CD4-positive, CD25-positive, alpha-beta regulatory T cell (primary cell): ENCODE results near the gene DGKG. TPM values are rescaled to one million over a fixed set of nuclear protein-coding genes. Genes with fewer than 3 reads are reported as not detected.

Source experiments
- ATAC-seq, 2 donors: fragments of 150-1000 bp; cut with Tn5 transposase; one replicate each; pipeline ENCODE4 v1.10.0; 2021; ENCODE audit warnings: low read depth in 2 of 2, moderate number of reproducible peaks in 2 of 2, moderate library complexity in 1 of 2
- DNase-seq, 3 donors: peaks; one replicate each; pipeline versions ENCODE4 v3.0.0 to v3.0.0-alpha.2; 2012 to 2022; ENCODE audit warnings: mixed read lengths in 1 of 3
- H3K27ac ChIP-seq: one replicate; pipeline ENCODE4 v1.7.0; 2013; ENCODE audit warnings: mild to moderate bottlenecking, low read length; ENCODE audit not compliant: insufficient read depth, poor library complexity, severe bottlenecking
- H3K27me3 ChIP-seq: one replicate; pipeline ENCODE4 v1.7.0; 2013; ENCODE audit warnings: low read length; ENCODE audit not compliant: control insufficient read depth, insufficient read depth
- H3K36me3 ChIP-seq: one replicate; pipeline ENCODE4 v1.7.0; 2013; ENCODE audit warnings: mild to moderate bottlenecking, low read length, moderate library complexity; ENCODE audit not compliant: control insufficient read depth, insufficient read depth
- H3K4me1 ChIP-seq: 2 replicates; pipeline ENCODE4 v1.7.0; 2013; ENCODE audit warnings: mild to moderate bottlenecking, low read length; ENCODE audit not compliant: insufficient read depth, control insufficient read depth, poor library complexity, severe bottlenecking
- H3K4me3 ChIP-seq: one replicate; pipeline ENCODE4 v1.7.0; 2013; ENCODE audit warnings: low read depth, mild to moderate bottlenecking, low read length, moderate library complexity
- H3K9me3 ChIP-seq, 2 experiments: 1 replicate in 1 of 2; 2 replicates in 1 of 2; pipeline ENCODE4 v1.7.0; 2013; ENCODE audit warnings: low read length in 2 of 2, mild to moderate bottlenecking in 1 of 2, moderate library complexity in 1 of 2; ENCODE audit not compliant: control insufficient read depth in 2 of 2
- H3K27ac Mint-ChIP-seq, 3 donors: one replicate each; pipeline ENCODE4 v1.8.0; 2020 to 2022; ENCODE audit warnings: mild to moderate bottlenecking in 3 of 3, mixed read lengths in 3 of 3, moderate library complexity in 2 of 3
- H3K27me3 Mint-ChIP-seq: one replicate; pipeline ENCODE4 v1.8.0; 2022; ENCODE audit warnings: mild to moderate bottlenecking, mixed read lengths
- H3K36me3 Mint-ChIP-seq: one replicate; pipeline ENCODE4 v1.8.0; 2020; ENCODE audit warnings: mixed read lengths
- H3K4me1 Mint-ChIP-seq, 4 donors: one replicate each; pipeline ENCODE4 v1.8.0; 2020 to 2022; ENCODE audit warnings: mixed read lengths in 4 of 4, mild to moderate bottlenecking in 1 of 4
- H3K4me3 Mint-ChIP-seq, 4 donors: one replicate each; pipeline ENCODE4 v1.8.0; 2020 to 2022; ENCODE audit warnings: mild to moderate bottlenecking in 4 of 4, mixed read lengths in 4 of 4, moderate library complexity in 3 of 4
- H3K9me3 Mint-ChIP-seq, 7 donors: one replicate each; pipeline ENCODE4 v1.8.0; 2020 to 2022; ENCODE audit warnings: mixed read lengths in 7 of 7, mild to moderate bottlenecking in 3 of 7, moderate library complexity in 2 of 7
- polyA plus RNA-seq, 4 donors: library from polyadenylated mRNA; unstranded; fragments of 300-500 nt; fragmentation: Illumina TruSeq; gene quantifications; one replicate each; pipeline ENCODE4 v1.2.3, GENCODE V29; 2021
- total RNA-seq: library from RNA; stranded (reverse); gene quantifications from one replicate; pipeline ENCODE4 v1.2.3, GENCODE V29; 2022

DGKG gene
- total and polyA plus RNA-seq, 5 donors from 2014 or later: 0.81 TPM; not detected in 4

GRCh38 chr3:186133980-186134379 lies 228.1 kb downstream of the DGKG start:
- Histone ChIP-seq H3K36me3 (no peaks in the 10 kb centered on the region), H3K4me3 (no peak overlapping the region), H3K27ac (no peak overlapping the region), H3K4me1 (no peaks in the 10 kb centered on the region), H3K9me3 (no peaks in the 10 kb centered on the region), H3K27me3 (no peaks in the 10 kb centered on the region)
- H3K4me3 Mint-ChIP-seq: no peak overlapping the region
- no peak for DNase-seq
- H3K27ac Mint-ChIP-seq: no peak overlapping the region
- H3K27me3 Mint-ChIP-seq: peaks cover 17% of the 10 kb centered on the region
- no peaks in the 10 kb centered on the region for H3K4me1 Mint-ChIP-seq
- no peak for ATAC-seq
- no peaks in the 10 kb centered on the region for H3K36me3 Mint-ChIP-seq
- H3K9me3 Mint-ChIP-seq: no peaks in the 10 kb centered on the region

- no peak overlapping the region for H3K27ac Mint-ChIP-seq
- H3K4me3 Mint-ChIP-seq: no peak overlapping the region
- Histone ChIP-seq H3K4me1 (no peaks in the 10 kb centered on the region), H3K27me3 (no peaks in the 10 kb centered on the region), H3K9me3 (no peaks in the 10 kb centered on the region), H3K27ac (no peak overlapping the region), H3K4me3 (no peak overlapping the region), H3K36me3 (no peaks in the 10 kb centered on the region)
- no peaks in the 10 kb centered on the region for H3K36me3 Mint-ChIP-seq
- H3K9me3 Mint-ChIP-seq: no peaks in the 10 kb centered on the region
- ATAC-seq (no peak), DNase-seq (no peak)
- H3K27me3 Mint-ChIP-seq: peaks cover 17% of the 10 kb centered on the region
- no peaks in the 10 kb centered on the region for H3K4me1 Mint-ChIP-seq
Observed at GRCh38 chr3:186132487-186132886, 229.5 kb downstream of the DGKG start.

GRCh38 chr3:186129206-186129605 lies 232.8 kb downstream of the DGKG start:
- no peak overlapping the region for H3K27ac ChIP-seq
- no peaks in the 10 kb centered on the region for H3K9me3 ChIP-seq
- peaks cover 2% of the 10 kb centered on the region for H3K27me3 ChIP-seq
- H3K9me3 Mint-ChIP-seq: peaks cover 0 to 3% (median 0%) of the 10 kb centered on the region in 7 donors
- no peaks in the 10 kb centered on the region for H3K4me1 ChIP-seq
- H3K4me1 Mint-ChIP-seq: no peaks in the 10 kb centered on the region
- no peak overlapping the region for H3K4me3 ChIP-seq
- H3K27ac Mint-ChIP-seq: no peak overlapping the region
- H3K36me3 Mint-ChIP-seq: no peaks in the 10 kb centered on the region
- DNase-seq (no peak), ATAC-seq (no peak)
- H3K4me3 Mint-ChIP-seq: no peak overlapping the region
- H3K36me3 ChIP-seq: no peaks in the 10 kb centered on the region
- peaks cover 12% of the 10 kb centered on the region for H3K27me3 Mint-ChIP-seq

- Histone ChIP-seq H3K27ac (no peak overlapping the region), H3K4me3 (no peak overlapping the region), H3K36me3 (no peaks in the 10 kb centered on the region), H3K9me3 (no peaks in the 10 kb centered on the region), H3K27me3 (peaks cover 7% of the 10 kb centered on the region), H3K4me1 (no peaks in the 10 kb centered on the region)
- H3K4me3 Mint-ChIP-seq: no peak overlapping the region
- DNase-seq: no peak
- no peaks in the 10 kb centered on the region for H3K4me1 Mint-ChIP-seq
- no peaks in the 10 kb centered on the region for H3K36me3 Mint-ChIP-seq
- H3K27ac Mint-ChIP-seq: no peak overlapping the region
- H3K27me3 Mint-ChIP-seq: peaks cover 12% of the 10 kb centered on the region
- no peak for ATAC-seq
- peaks cover 0 to 3% (median 0%) of the 10 kb centered on the region in 7 donors for H3K9me3 Mint-ChIP-seq
Observed at GRCh38 chr3:186128158-186128557, 233.9 kb downstream of the DGKG start.

GRCh38 chr3:186127463-186127862 lies 234.6 kb downstream of the DGKG start:
- no peak for DNase-seq
- Histone ChIP-seq H3K27ac (no peak overlapping the region), H3K27me3 (peaks cover 7% of the 10 kb centered on the region), H3K9me3 (no peaks in the 10 kb centered on the region), H3K4me1 (no peaks in the 10 kb centered on the region), H3K4me3 (no peak overlapping the region), H3K36me3 (no peaks in the 10 kb centered on the region)
- Mint-ChIP-seq H3K4me3 (no peak overlapping the region), H3K9me3 (peaks cover 0 to 3% (median 0%) of the 10 kb centered on the region in 7 donors), H3K36me3 (no peaks in the 10 kb centered on the region), H3K27me3 (peaks cover 17% of the 10 kb centered on the region), H3K4me1 (no peaks in the 10 kb centered on the region), H3K27ac (no peak overlapping the region)
- no peak for ATAC-seq

- H3K4me1 ChIP-seq: no peaks in the 10 kb centered on the region
- Mint-ChIP-seq H3K4me1 (no peaks in the 10 kb centered on the region), H3K36me3 (no peaks in the 10 kb centered on the region), H3K9me3 (peaks cover 0 to 3% (median 0%) of the 10 kb centered on the region in 7 donors), H3K27ac (no peak overlapping the region), H3K4me3 (no peak overlapping the region), H3K27me3 (peaks cover 12% of the 10 kb centered on the region)
- H3K9me3 ChIP-seq: no peaks in the 10 kb centered on the region
- no peak overlapping the region for H3K4me3 ChIP-seq
- DNase-seq (no peak), ATAC-seq (no peak)
- H3K27ac ChIP-seq: no peak overlapping the region
- peaks cover 12% of the 10 kb centered on the region for H3K27me3 ChIP-seq
- no peaks in the 10 kb centered on the region for H3K36me3 ChIP-seq
Observed at GRCh38 chr3:186125118-186125517, 236.9 kb downstream of the DGKG start.

- Histone ChIP-seq H3K9me3 (no peaks in the 10 kb centered on the region), H3K27ac (no peak overlapping the region), H3K27me3 (peaks cover 12% of the 10 kb centered on the region), H3K4me3 (no peak overlapping the region), H3K36me3 (no peaks in the 10 kb centered on the region), H3K4me1 (no peaks in the 10 kb centered on the region)
- no peaks in the 10 kb centered on the region for H3K36me3 Mint-ChIP-seq
- DNase-seq: no peak
- no peak overlapping the region for H3K4me3 Mint-ChIP-seq
- no peak for ATAC-seq
- H3K27ac Mint-ChIP-seq: no peak overlapping the region
- peaks cover 0 to 3% (median 0%) of the 10 kb centered on the region in 7 donors for H3K9me3 Mint-ChIP-seq
- no peaks in the 10 kb centered on the region for H3K4me1 Mint-ChIP-seq
- H3K27me3 Mint-ChIP-seq: peaks cover 15% of the 10 kb centered on the region
Observed at GRCh38 chr3:186124592-186124991, 237.4 kb downstream of the DGKG start.

GRCh38 chr3:186123012-186123411 lies 239.0 kb downstream of the DGKG start:
- Histone ChIP-seq H3K27ac (no peak overlapping the region), H3K27me3 (peaks cover 12% of the 10 kb centered on the region), H3K9me3 (no peaks in the 10 kb centered on the region), H3K4me1 (no peaks in the 10 kb centered on the region), H3K4me3 (no peak overlapping the region), H3K36me3 (no peaks in the 10 kb centered on the region)
- Mint-ChIP-seq H3K36me3 (no peaks in the 10 kb centered on the region), H3K4me3 (no peak overlapping the region), H3K27ac (peak overlapping the region in 1 of 3 donors; percentile 3), H3K4me1 (no peaks in the 10 kb centered on the region), H3K27me3 (peaks cover 15% of the 10 kb centered on the region), H3K9me3 (peaks cover 0 to 3% (median 0%) of the 10 kb centered on the region in 7 donors)
- no peak for DNase-seq
- ATAC-seq: no peak
